CD4-positive, alpha-beta T cell (primary cell): ENCODE results near the gene CPAMD8. TPM values are rescaled to one million over a fixed set of nuclear protein-coding genes. Genes with fewer than 3 reads are reported as not detected.

Source experiments
- ATAC-seq: fragments of 200-7000 bp; cut with Tn5 transposase; one replicate; pipeline ENCODE4 v1.10.0; 2022; ENCODE audit warnings: mild to moderate bottlenecking; ENCODE audit not compliant: poor library complexity
- CTCF ChIA-PET: fragments of 350-600 bp; sonication (Branson Sonifier 250); formaldehyde crosslinking; loops from one replicate; lab custom pipeline; 2021; ENCODE audit warnings: antibody characterized with exemption, inconsistent platforms; lab: Charles Lee
- POLR2A ChIA-PET: fragments of 350-600 bp; sonication (Branson Sonifier 250); formaldehyde crosslinking; loops from one replicate; lab custom pipeline; 2021; ENCODE audit warnings: antibody characterized with exemption, inconsistent platforms; lab: Charles Lee
- DNase-seq, 14 experiments: peaks; one replicate each; pipeline ENCODE4 v3.0.0-alpha.2; 2013 to 2020; ENCODE audit warnings: mixed read lengths in 2 of 14
- H3K27ac ChIP-seq, 2 donors: one replicate each; pipeline versions ENCODE4 v1.5.1 to v1.7.0; 2013; ENCODE audit warnings: low read length in 2 of 2, low read depth in 1 of 2, mild to moderate bottlenecking in 1 of 2
- H3K27me3 ChIP-seq, 2 experiments: 1 replicate in 1 of 2; 2 replicates in 1 of 2; pipeline versions ENCODE4 v1.6.1 to v1.7.0; 2013; ENCODE audit warnings: low read length in 2 of 2, control low read depth in 1 of 2, mild to moderate bottlenecking in 1 of 2, moderate library complexity in 1 of 2; ENCODE audit not compliant: insufficient read depth in 2 of 2, control insufficient read depth in 1 of 2
- H3K36me3 ChIP-seq: one replicate; pipeline ENCODE4 v1.6.1; 2013; ENCODE audit warnings: low read length, control low read depth; ENCODE audit not compliant: insufficient read depth
- H3K4me1 ChIP-seq: one replicate; pipeline ENCODE4 v1.6.1; 2013; ENCODE audit warnings: low read length, control low read depth; ENCODE audit not compliant: insufficient read depth
- H3K4me3 ChIP-seq: one replicate; pipeline ENCODE4 v1.5.1; 2013; ENCODE audit warnings: mild to moderate bottlenecking, low read length, moderate library complexity
- H3K9me3 ChIP-seq, 2 experiments: 1 replicate in 1 of 2; 2 replicates in 1 of 2; pipeline versions ENCODE4 v1.6.1 to v1.7.0; 2013; ENCODE audit warnings: low read length in 2 of 2, mild to moderate bottlenecking in 2 of 2, control low read depth in 1 of 2, moderate library complexity in 1 of 2; ENCODE audit not compliant: control insufficient read depth in 1 of 2, insufficient read depth in 1 of 2
- H3K27ac Mint-ChIP-seq: one replicate; pipeline ENCODE4 v1.8.0; 2020; ENCODE audit warnings: mixed read lengths
- H3K27me3 Mint-ChIP-seq: one replicate; pipeline ENCODE4 v1.8.0; 2021; ENCODE audit warnings: mixed read lengths
- H3K36me3 Mint-ChIP-seq: one replicate; pipeline ENCODE4 v1.8.0; 2021; ENCODE audit warnings: low read depth, mixed read lengths
- H3K4me1 Mint-ChIP-seq: one replicate; pipeline ENCODE4 v1.8.0; 2021; ENCODE audit warnings: low read depth, mixed read lengths
- H3K4me3 Mint-ChIP-seq: one replicate; pipeline ENCODE4 v1.8.0; 2020; ENCODE audit warnings: mild to moderate bottlenecking, mixed read lengths
- H3K9me3 Mint-ChIP-seq: one replicate; pipeline ENCODE4 v1.8.0; 2020; ENCODE audit warnings: mixed read lengths
- intact Hi-C, 2 experiments: fragments of 100-400 bp; cut with DNase I in 1 of 2; cut with micrococcal nuclease in 1 of 2; formaldehyde crosslinking; loops; one replicate each; pipeline versions ENCODE4 v1.15.1 to v1.9.0; 2023 to 2025; cut with DNase I, micrococcal nuclease
- total RNA-seq, 174 experiments: library from RNA in 2 of 174; stranded (reverse) in 2 of 174; gene quantifications; one replicate each; pipeline ENCODE4 v1.2.3 and lab custom pipeline; 2021 to 2026
- TF ChIP-seq, protein P1 (sequence below): fragments of 200-600 bp; IDR thresholded peaks from one replicate; pipeline ENCODE4 v1.8.0; 2022; ENCODE audit warnings: antibody characterized with exemption, mild to moderate bottlenecking

The CPAMD8 gene
- total RNA-seq, 2 experiments from 2014 or later: 0.05 to 0.34 TPM

DNA sequence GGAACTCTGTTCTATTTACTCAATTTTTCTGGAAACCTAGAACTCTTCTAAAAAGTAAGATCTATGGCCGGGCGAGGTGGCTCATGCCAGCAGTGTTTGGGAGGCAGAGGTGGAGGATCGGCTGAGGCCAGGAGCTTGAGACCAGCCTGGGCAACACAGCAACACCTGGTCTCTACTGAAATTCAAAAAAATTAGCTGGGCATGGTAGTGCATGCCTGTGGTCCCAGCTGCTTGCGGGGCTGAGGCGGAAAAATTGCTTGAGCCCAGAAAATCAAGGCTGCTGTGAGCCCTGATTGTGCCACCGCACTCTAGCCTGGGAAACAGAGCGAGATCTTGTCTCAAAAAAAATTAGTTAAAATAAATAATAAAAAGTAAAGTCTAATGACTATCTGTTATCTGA is 109.2 kb downstream of the CPAMD8 start:
- H3K9me3 ChIP-seq: peaks cover 31 to 32% of the 10 kb centered on the region in 2 experiments
- no peaks in the 10 kb centered on the region for H3K36me3 Mint-ChIP-seq
- H3K36me3 ChIP-seq: no peaks in the 10 kb centered on the region
- H3K27me3 Mint-ChIP-seq: peaks cover 26% of the 10 kb centered on the region
- DNase-seq: no peak
- intact Hi-C loops: no loop called here
- H3K27ac Mint-ChIP-seq: no peak overlapping the region
- POLR2A ChIA-PET: no interaction called here
- TF ChIP-seq, protein P1, sequence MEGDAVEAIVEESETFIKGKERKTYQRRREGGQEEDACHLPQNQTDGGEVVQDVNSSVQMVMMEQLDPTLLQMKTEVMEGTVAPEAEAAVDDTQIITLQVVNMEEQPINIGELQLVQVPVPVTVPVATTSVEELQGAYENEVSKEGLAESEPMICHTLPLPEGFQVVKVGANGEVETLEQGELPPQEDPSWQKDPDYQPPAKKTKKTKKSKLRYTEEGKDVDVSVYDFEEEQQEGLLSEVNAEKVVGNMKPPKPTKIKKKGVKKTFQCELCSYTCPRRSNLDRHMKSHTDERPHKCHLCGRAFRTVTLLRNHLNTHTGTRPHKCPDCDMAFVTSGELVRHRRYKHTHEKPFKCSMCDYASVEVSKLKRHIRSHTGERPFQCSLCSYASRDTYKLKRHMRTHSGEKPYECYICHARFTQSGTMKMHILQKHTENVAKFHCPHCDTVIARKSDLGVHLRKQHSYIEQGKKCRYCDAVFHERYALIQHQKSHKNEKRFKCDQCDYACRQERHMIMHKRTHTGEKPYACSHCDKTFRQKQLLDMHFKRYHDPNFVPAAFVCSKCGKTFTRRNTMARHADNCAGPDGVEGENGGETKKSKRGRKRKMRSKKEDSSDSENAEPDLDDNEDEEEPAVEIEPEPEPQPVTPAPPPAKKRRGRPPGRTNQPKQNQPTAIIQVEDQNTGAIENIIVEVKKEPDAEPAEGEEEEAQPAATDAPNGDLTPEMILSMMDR: no peak
- H3K4me1 Mint-ChIP-seq: no peaks in the 10 kb centered on the region
- no peak overlapping the region for H3K27ac ChIP-seq
- H3K9me3 Mint-ChIP-seq: peaks cover 9% of the 10 kb centered on the region
- no peak overlapping the region for H3K4me3 Mint-ChIP-seq
- H3K4me3 ChIP-seq: no peak overlapping the region
- H3K4me1 ChIP-seq: no peaks in the 10 kb centered on the region
- CTCF ChIA-PET: no interaction called here
- peaks cover 0 to 3% of the 10 kb centered on the region in 2 experiments for H3K27me3 ChIP-seq
- ATAC-seq: no peak

DNA sequence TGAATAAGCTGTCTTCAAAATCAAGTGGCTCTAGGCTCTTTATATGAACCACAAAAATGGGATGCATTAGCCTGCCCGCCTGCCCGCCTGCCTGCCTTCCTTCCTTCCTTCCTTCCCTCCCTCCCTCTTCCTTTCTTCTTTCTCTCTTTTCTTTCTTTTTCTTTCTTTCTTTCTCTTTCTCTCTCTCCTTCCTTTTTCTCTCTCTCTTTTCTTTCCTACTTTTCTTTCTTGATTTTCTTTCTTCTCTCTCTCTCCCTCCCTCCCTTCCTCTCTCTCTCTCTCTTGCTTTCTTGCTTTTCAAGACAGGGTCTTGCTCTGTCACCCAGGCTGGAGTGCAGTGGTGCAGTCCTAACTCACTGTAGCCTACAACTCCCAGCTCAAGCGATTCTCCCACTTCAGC is 110.9 kb downstream of the CPAMD8 start:
- TF ChIP-seq, protein P1: no peak
- no peak overlapping the region for H3K27ac ChIP-seq
- POLR2A ChIA-PET: no interaction called here

DNA sequence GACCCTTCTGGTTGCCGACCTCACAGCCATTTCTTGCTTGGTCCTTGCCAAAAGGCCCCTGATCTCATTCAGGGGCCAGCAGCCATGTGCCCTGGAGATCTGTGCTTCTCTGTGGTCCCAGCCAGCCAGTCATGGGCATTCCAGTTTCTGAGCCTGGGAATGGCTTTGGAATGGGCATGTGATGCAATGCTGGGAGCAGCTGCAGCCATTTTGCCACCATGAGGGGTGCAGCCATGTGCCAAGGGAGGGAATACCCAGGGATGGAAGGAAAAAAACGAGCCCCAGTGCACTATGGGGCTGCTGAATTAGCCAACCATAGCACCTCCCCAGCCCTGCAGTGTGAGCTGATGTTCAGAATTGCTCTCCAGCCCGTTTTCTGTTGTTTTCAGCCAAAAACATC is 111.5 kb downstream of the CPAMD8 start:
- Mint-ChIP-seq H3K4me1 (no peaks in the 10 kb centered on the region), H3K9me3 (peaks cover 12% of the 10 kb centered on the region), H3K27ac (no peak overlapping the region), H3K4me3 (no peak overlapping the region), H3K36me3 (no peaks in the 10 kb centered on the region), H3K27me3 (peaks cover 24% of the 10 kb centered on the region)
- Histone ChIP-seq H3K27ac (no peak overlapping the region), H3K36me3 (no peaks in the 10 kb centered on the region), H3K4me1 (no peaks in the 10 kb centered on the region), H3K9me3 (peaks cover 32 to 34% of the 10 kb centered on the region in 2 experiments), H3K27me3 (peaks cover 0 to 3% of the 10 kb centered on the region in 2 experiments), H3K4me3 (no peak overlapping the region)
- no peak for DNase-seq
- no peak for ATAC-seq
- intact Hi-C loops: no loop called here
- ChIA-PET CTCF (no interaction called here), POLR2A (no interaction called here)
- TF ChIP-seq, protein P1: no peak

More for the DNA sequence above, 110.9 kb downstream of the CPAMD8 start:
- peaks cover 0 to 3% of the 10 kb centered on the region in 2 experiments for H3K27me3 ChIP-seq
- no peak overlapping the region for H3K4me3 ChIP-seq
- H3K4me3 Mint-ChIP-seq: no peak overlapping the region
- no peaks in the 10 kb centered on the region for H3K4me1 ChIP-seq
- no peaks in the 10 kb centered on the region for H3K4me1 Mint-ChIP-seq
- CTCF ChIA-PET: no interaction called here
- H3K36me3 Mint-ChIP-seq: no peaks in the 10 kb centered on the region
- H3K27me3 Mint-ChIP-seq: peaks cover 24% of the 10 kb centered on the region
- intact Hi-C loops: no loop called here
- no peak overlapping the region for H3K27ac Mint-ChIP-seq
- DNase-seq (no peak), ATAC-seq (no peak)
- no peaks in the 10 kb centered on the region for H3K36me3 ChIP-seq
- H3K9me3 Mint-ChIP-seq: peaks cover 12% of the 10 kb centered on the region
- H3K9me3 ChIP-seq: peaks cover 32 to 34% of the 10 kb centered on the region in 2 experiments
